Muscle layer of colon (tissue), 2 donors: Measurements from ENCODE around the gene FEV.

Experiments used
- H3K27ac ChIP-seq: one replicate; pipeline ENCODE4 v1.7.0; 2013; ENCODE audit warnings: low read depth, mild to moderate bottlenecking, low read length, moderate library complexity
- H3K27me3 ChIP-seq, 2 donors: one replicate each; pipeline ENCODE4 v1.7.0; 2013; ENCODE audit warnings: low read length in 2 of 2, mild to moderate bottlenecking in 2 of 2; ENCODE audit not compliant: insufficient read depth in 2 of 2, control insufficient read depth in 1 of 2
- H3K36me3 ChIP-seq: one replicate; pipeline ENCODE4 v1.7.0; 2013; ENCODE audit warnings: mild to moderate bottlenecking, low read length; ENCODE audit not compliant: insufficient read depth
- H3K4me1 ChIP-seq: one replicate; pipeline ENCODE4 v1.7.0; 2013; ENCODE audit warnings: mild to moderate bottlenecking, low read length; ENCODE audit not compliant: insufficient read depth
- H3K4me3 ChIP-seq, 2 donors: one replicate each; pipeline ENCODE4 v1.7.0; 2013; ENCODE audit warnings: low read length in 2 of 2, low read depth in 1 of 2, mild to moderate bottlenecking in 1 of 2, moderate library complexity in 1 of 2
- H3K9ac ChIP-seq: one replicate; pipeline ENCODE4 v1.7.0; 2013; ENCODE audit warnings: low read length
- H3K9me3 ChIP-seq: one replicate; pipeline ENCODE4 v1.7.0; 2013; ENCODE audit warnings: mild to moderate bottlenecking, low read length
- donor health status: abdominal sarcoma.
- donor health status: Adenocarcinoma of cecum.

The FEV gene

GRCh38 chr2:219010873-219011272, 25.9 kb upstream of the FEV start:
- no peak overlapping the region for H3K9ac ChIP-seq
- no peak overlapping the region for H3K27ac ChIP-seq
- H3K36me3 ChIP-seq = no peaks in the 10 kb centered on the region
- H3K9me3 ChIP-seq = no peaks in the 10 kb centered on the region
- H3K4me1 ChIP-seq = no peaks in the 10 kb centered on the region
- H3K27me3 ChIP-seq = peaks cover 0 to 7% of the 10 kb centered on the region in 2 donors
- H3K4me3 ChIP-seq = no peak overlapping the region

- no peaks in the 10 kb centered on the region for H3K4me1 ChIP-seq
- no peak overlapping the region for H3K9ac ChIP-seq
- no peaks in the 10 kb centered on the region for H3K9me3 ChIP-seq
- H3K36me3 ChIP-seq = no peaks in the 10 kb centered on the region
- no peak overlapping the region for H3K27ac ChIP-seq
- H3K4me3 ChIP-seq = no peak overlapping the region
- H3K27me3 ChIP-seq = peaks cover 0 to 13% of the 10 kb centered on the region in 2 donors
These were observed 25.3 kb upstream of the FEV start for GRCh38 chr2:219010162-219010756.

GRCh38 chr2:219009294-219009693, 24.3 kb upstream of the FEV start:
- Histone ChIP-seq H3K4me1 (no peaks in the 10 kb centered on the region), H3K9me3 (no peaks in the 10 kb centered on the region), H3K27ac (no peak overlapping the region), H3K9ac (no peak overlapping the region), H3K4me3 (no peak overlapping the region), H3K36me3 (no peaks in the 10 kb centered on the region), H3K27me3 (peaks cover 3 to 22% of the 10 kb centered on the region in 2 donors)

DNA sequence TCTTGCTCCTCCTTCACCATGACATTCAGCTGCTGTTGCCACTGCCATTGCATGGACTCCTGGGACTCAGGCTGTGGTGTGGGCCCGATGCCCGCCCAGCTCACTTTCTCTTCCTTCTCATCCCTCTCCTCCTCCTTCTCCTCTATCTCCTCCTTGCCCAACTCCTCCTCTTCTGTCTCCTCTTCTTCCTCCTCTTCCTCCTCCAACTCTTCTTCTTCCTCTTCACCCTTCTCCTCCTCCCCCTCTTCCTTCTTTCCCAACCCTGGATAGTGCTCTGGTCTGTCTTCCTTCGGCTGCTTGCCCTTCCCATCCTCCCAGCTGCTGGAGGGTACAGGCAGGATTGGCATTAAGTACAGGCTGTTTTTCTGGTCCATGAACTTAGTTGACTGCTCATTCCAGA, 19.0 kb upstream of the FEV start:
- no peaks in the 10 kb centered on the region for H3K36me3 ChIP-seq
- H3K4me3 ChIP-seq = no peak overlapping the region
- no peak overlapping the region for H3K9ac ChIP-seq
- peaks cover 41 to 71% of the 10 kb centered on the region in 2 donors for H3K27me3 ChIP-seq
- no peak overlapping the region for H3K27ac ChIP-seq
- peaks cover 3% of the 10 kb centered on the region for H3K4me1 ChIP-seq
- no peaks in the 10 kb centered on the region for H3K9me3 ChIP-seq

- no peaks in the 10 kb centered on the region for H3K9me3 ChIP-seq
- H3K27me3 ChIP-seq = peaks cover 41 to 74% of the 10 kb centered on the region in 2 donors
- no peak overlapping the region for H3K9ac ChIP-seq
- H3K27ac ChIP-seq = no peak overlapping the region
- H3K4me1 ChIP-seq = peaks cover 3% of the 10 kb centered on the region
- no peaks in the 10 kb centered on the region for H3K36me3 ChIP-seq
- no peak overlapping the region for H3K4me3 ChIP-seq
These were observed 18.3 kb upstream of the FEV start for GRCh38 chr2:219003267-219003634.

DNA sequence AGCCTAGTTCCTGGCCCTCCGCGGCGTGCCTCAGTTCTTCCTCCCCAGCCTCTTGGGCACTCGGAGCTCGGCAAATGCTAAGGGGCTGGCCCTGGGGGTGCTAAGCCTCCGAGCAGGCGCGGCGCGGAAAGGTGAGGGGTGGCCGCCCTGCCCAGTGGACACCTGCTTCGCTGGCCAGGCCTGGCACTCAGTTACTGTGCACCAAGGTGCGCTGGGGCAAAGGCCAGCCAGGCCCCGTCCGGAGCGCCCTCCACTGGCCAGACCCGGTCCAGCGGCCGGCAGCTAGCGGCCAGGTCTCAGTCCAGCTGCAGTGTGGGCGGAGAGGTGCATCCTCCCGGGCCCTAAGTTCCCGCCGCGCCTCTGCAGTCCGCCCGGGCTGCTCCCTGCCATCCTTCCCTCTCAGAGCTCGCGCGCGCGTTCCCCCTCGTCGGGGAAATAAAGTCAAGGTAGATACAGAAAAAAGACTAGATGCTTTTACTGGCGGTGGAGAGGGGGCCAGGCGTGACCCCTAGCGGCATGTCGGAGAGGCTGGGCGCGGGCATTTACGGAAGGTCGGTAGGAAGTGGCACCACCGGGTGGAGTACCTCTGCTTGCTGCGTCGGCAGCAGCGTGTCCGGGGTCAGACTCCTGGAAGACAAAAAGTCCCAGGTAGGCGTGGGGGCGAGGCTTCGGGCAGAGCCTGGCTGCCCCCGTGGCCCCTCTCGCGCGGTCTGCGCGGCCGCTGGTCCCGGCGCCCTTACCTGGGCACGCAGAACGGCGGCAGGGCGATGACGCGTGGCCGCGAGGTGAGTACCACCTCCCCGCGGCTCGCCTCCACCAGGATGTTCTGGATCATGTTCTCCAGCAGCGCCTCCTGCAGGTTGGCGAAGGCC, 17.6 kb upstream of the FEV start:
- H3K9me3 ChIP-seq = no peaks in the 10 kb centered on the region
- H3K27me3 ChIP-seq = peaks cover 41 to 77% of the 10 kb centered on the region in 2 donors
- H3K27ac ChIP-seq = no peak overlapping the region
- H3K36me3 ChIP-seq = no peaks in the 10 kb centered on the region
- no peak overlapping the region for H3K9ac ChIP-seq
- no peak overlapping the region for H3K4me3 ChIP-seq
- H3K4me1 ChIP-seq = peaks cover 3% of the 10 kb centered on the region

GRCh38 chr2:219001577-219002394, 16.8 kb upstream of the FEV start:
- Histone ChIP-seq H3K4me1 (peaks cover 3% of the 10 kb centered on the region), H3K4me3 (no peak overlapping the region), H3K9ac (no peak overlapping the region), H3K9me3 (no peaks in the 10 kb centered on the region), H3K27ac (no peak overlapping the region), H3K36me3 (no peaks in the 10 kb centered on the region), H3K27me3 (peaks cover 46 to 77% of the 10 kb centered on the region in 2 donors)

DNA sequence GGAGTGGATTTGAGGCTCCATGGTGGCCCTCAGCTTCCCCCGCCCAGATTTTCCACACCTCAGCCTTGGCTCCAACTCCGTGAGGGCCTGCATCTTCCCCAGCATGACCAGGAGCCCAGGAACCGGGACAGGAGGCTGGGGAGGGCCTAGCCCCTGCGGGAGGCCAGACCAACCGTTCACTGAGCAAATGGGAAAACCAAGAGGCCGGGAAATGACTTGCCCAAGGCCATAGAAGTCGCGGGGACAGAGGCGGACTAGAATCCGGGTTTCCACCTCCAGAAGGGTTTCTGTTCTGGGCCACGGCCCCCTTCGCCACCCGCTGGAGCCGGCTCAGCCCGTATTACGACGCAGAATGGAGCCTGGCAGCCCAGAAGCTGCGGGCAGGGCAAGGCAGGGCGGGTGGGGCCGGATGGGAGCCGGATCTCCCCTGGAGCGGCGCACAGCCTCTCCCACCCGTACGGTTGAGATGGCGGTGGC, 16.2 kb upstream of the FEV start:
- H3K27ac ChIP-seq = no peak overlapping the region
- H3K27me3 ChIP-seq = peaks cover 52 to 82% of the 10 kb centered on the region in 2 donors
- H3K9ac ChIP-seq = no peak overlapping the region
- H3K36me3 ChIP-seq = no peaks in the 10 kb centered on the region
- peaks cover 8% of the 10 kb centered on the region for H3K4me1 ChIP-seq
- no peaks in the 10 kb centered on the region for H3K9me3 ChIP-seq
- no peak overlapping the region for H3K4me3 ChIP-seq

DNA sequence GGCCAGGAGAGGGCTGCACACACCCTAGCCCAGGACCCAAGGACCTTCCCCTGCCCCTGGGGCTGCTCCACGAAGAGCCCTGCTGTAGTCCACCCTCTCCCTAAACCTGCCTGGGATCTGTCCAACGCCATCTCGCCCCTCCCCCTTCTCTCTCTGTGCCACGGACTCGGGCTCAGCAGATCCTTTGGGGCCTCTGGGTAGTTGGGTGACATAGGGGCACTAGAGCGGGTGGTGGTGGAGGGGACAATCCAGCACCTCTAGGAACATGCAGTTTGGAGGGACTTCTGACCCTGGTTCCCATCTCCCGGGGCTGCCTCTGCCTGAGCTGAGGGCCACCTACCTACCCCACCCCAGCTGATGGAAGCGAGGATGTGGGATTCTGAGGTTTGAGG, 15.6 kb upstream of the FEV start:
- H3K4me1 ChIP-seq = peaks cover 13% of the 10 kb centered on the region
- H3K36me3 ChIP-seq = no peaks in the 10 kb centered on the region
- no peaks in the 10 kb centered on the region for H3K9me3 ChIP-seq
- H3K27ac ChIP-seq = no peak overlapping the region
- no peak overlapping the region for H3K4me3 ChIP-seq
- peaks cover 57 to 80% of the 10 kb centered on the region in 2 donors for H3K27me3 ChIP-seq
- no peak overlapping the region for H3K9ac ChIP-seq

GRCh38 chr2:218999881-219000568, 15.0 kb upstream of the FEV start:
- Histone ChIP-seq H3K36me3 (no peaks in the 10 kb centered on the region), H3K9ac (no peak overlapping the region), H3K27ac (no peak overlapping the region), H3K9me3 (no peaks in the 10 kb centered on the region), H3K27me3 (peaks cover 62 to 80% of the 10 kb centered on the region in 2 donors), H3K4me3 (no peak overlapping the region), H3K4me1 (peaks cover 15% of the 10 kb centered on the region)
